HepG2 (cell line): Measurements from ENCODE around the gene NOL8. TPM values are rescaled to one million over a fixed set of nuclear protein-coding genes. Genes with fewer than 3 reads are reported as not detected.
A peak's percentile ranks its signal among the peaks of the same experiment; 100 is the strongest.

Source experiments
- ATAC-seq: fragments of 200-7000 bp; cut with Tn5 transposase; 3 replicates; pipeline ENCODE4 v1.9.1; 2020; ENCODE audit warnings: mild to moderate bottlenecking, moderate library complexity
- BruUV-seq: library from RNA; stranded (reverse); fragments of 400-500 nt; replicated peaks from 2 replicates; lab custom pipeline; 2021; lab: Mats Ljungman, UMichigan
- CTCF ChIA-PET: fragments of 300-600 bp; formaldehyde crosslinking; extraction: SDS; loops from one replicate; lab custom pipeline; 2021; ENCODE audit warnings: low total read pairs, inconsistent platforms, low intra/inter-chr PET ratio; lab: Yijun Ruan, JAX
- POLR2A ChIA-PET: fragments of 350-600 bp; sonication (Branson Sonifier 250); formaldehyde crosslinking; loops from one replicate; lab custom pipeline; 2020; ENCODE audit warnings: antibody characterized with exemption, inconsistent platforms; lab: Yijun Ruan, JAX
- DNase-seq: peaks from one replicate; pipeline ENCODE4 v3.0.0-alpha.2; 2015; ENCODE audit warnings: low spot score
- FAIRE-seq: peaks from 3 replicates; lab custom pipeline; 2011; peaks lifted over from hg19 to GRCh38; lab: Jason Lieb, UNC
- H2AFZ ChIP-seq: one replicate; pipeline ENCODE4 v1.6.1; 2011; ENCODE audit warnings: low read length, inconsistent platforms
- H3K27ac ChIP-seq: fragments of 300-600 bp; 3 replicates; pipeline ENCODE4 v1.8.0; 2011; ENCODE audit warnings: mixed run types, mild to moderate bottlenecking, mixed read lengths, low read length, inconsistent platforms; ENCODE audit not compliant: insufficient read depth; ENCODE audit errors: extremely low read length
- H3K27me3 ChIP-seq, 2 experiments: fragments of 200-600 bp in 1 of 2; 2 replicates in 1 of 2; 3 replicates in 1 of 2; pipeline versions ENCODE4 v1.6.0 to v1.8.0; 2011; ENCODE audit warnings: low read length in 2 of 2, mild to moderate bottlenecking in 2 of 2, moderate library complexity in 2 of 2, inconsistent platforms in 1 of 2; ENCODE audit not compliant: insufficient read depth in 2 of 2, control insufficient read depth in 1 of 2
- H3K36me3 ChIP-seq, 2 experiments: fragments of 200-600 bp in 1 of 2; replicated peaks in 1 of 2; 2 replicates in 1 of 2; 3 replicates in 1 of 2; pipeline versions ENCODE4 v1.5.1 to v1.8.0; 2011; ENCODE audit warnings: low read length in 2 of 2, inconsistent platforms in 1 of 2; ENCODE audit not compliant: insufficient read depth in 2 of 2, control insufficient read depth in 1 of 2
- H3K4me1 ChIP-seq: 2 replicates; pipeline ENCODE4 v1.5.1; 2012; ENCODE audit warnings: low read length, inconsistent platforms; ENCODE audit not compliant: insufficient read depth
- H3K4me2 ChIP-seq: 2 replicates; pipeline ENCODE4 v1.6.0; 2011; ENCODE audit warnings: low read depth, low read length, inconsistent platforms
- H3K4me3 ChIP-seq, 3 experiments: fragments of 200-600 bp in 1 of 3; sonication (generic), shearing (Covaris generic) in 1 of 3; replicated peaks in 1 of 3; 2 replicates each; pipeline ENCODE4 v1.5.1; 2011 to 2016; ENCODE audit warnings: low read length in 3 of 3, inconsistent platforms in 2 of 3, low read depth in 2 of 3, mild to moderate bottlenecking in 2 of 3, control low read depth in 1 of 3, mixed read lengths in 1 of 3; ENCODE audit not compliant: insufficient read depth in 1 of 3
- H3K79me2 ChIP-seq: one replicate; pipeline ENCODE4 v1.6.1; 2011; ENCODE audit warnings: low read length, inconsistent platforms; ENCODE audit not compliant: insufficient read depth
- H3K9ac ChIP-seq: 2 replicates; pipeline ENCODE4 v1.6.0; 2011; ENCODE audit warnings: mild to moderate bottlenecking, low read depth, low read length, inconsistent platforms; ENCODE audit not compliant: insufficient read depth
- H3K9me3 ChIP-seq: 2 replicates; pipeline ENCODE4 v1.5.1; 2012; ENCODE audit warnings: mild to moderate bottlenecking, low read length
- H4K20me1 ChIP-seq: 2 replicates; pipeline ENCODE4 v1.6.0; 2011; ENCODE audit warnings: inconsistent platforms, mild to moderate bottlenecking, low read length, moderate library complexity; ENCODE audit not compliant: insufficient read depth
- CTCF ChIP-seq: sonication (generic); formaldehyde crosslinking; IDR thresholded peaks from 2 replicates; pipeline ENCODE4 v1.5.0; 2020; ENCODE audit warnings: mild to moderate bottlenecking, missing genetic modification reagents, moderate library complexity
- KLF15 ChIP-seq: sonication (generic); formaldehyde crosslinking; IDR thresholded peaks from 2 replicates; pipeline ENCODE4 v1.8.1; 2023; ENCODE audit warnings: borderline replicate concordance, mild to moderate bottlenecking, inconsistent platforms, missing genetic modification reagents, mixed read lengths
- RAD21 ChIP-seq: fragments of 450-650 bp; formaldehyde crosslinking; IDR thresholded peaks from 2 replicates; pipeline ENCODE4 v1.5.0; 2020; ENCODE audit warnings: mild to moderate bottlenecking
- RNF219 ChIP-seq: sonication (generic); formaldehyde crosslinking; IDR thresholded peaks from 2 replicates; pipeline ENCODE4 v1.5.0; 2020; ENCODE audit warnings: mild to moderate bottlenecking, missing genetic modification reagents
- STAG1 ChIP-seq: sonication (generic); formaldehyde crosslinking; IDR thresholded peaks from 2 replicates; pipeline ENCODE4 v1.4.0; 2020; ENCODE audit warnings: missing genetic modification reagents
- TOPORS ChIP-seq: sonication (generic); formaldehyde crosslinking; IDR thresholded peaks from 2 replicates; pipeline ENCODE4 v1.8.0; 2023; ENCODE audit warnings: mild to moderate bottlenecking, missing genetic modification reagents
- ZNF878 ChIP-seq: sonication (generic); formaldehyde crosslinking; IDR thresholded peaks from 2 replicates; pipeline ENCODE4 v1.8.1; 2023; ENCODE audit warnings: mild to moderate bottlenecking, missing genetic modification reagents, moderate library complexity
- WGBS: methylation state at CpG from one replicate; pipeline ENCODE4 v1.1.6; 2017; ENCODE audit warnings: low lambda C conversion rate; 5-methylcytosine and 5-hydroxymethylcytosine counted together
- in situ Hi-C: cut with HindIII; loops from 2 replicates; pipeline ENCODE4 v1.10.0; 2017; ENCODE audit warnings: low pct_unique_long_range_greater_than_20kb; ENCODE audit not compliant: extremely low pct_ligation_motif_present
- intact Hi-C: fragments of 100-400 bp; cut with micrococcal nuclease; formaldehyde crosslinking; loops from one replicate; pipeline ENCODE4 v1.10.0; 2022; ENCODE audit not compliant: unreplicated experiment
- polyA plus RNA-seq, 8 experiments: library from polyadenylated mRNA; depleted of rRNA in 3 of 8; stranded (reverse) in 7 of 8; unstranded in 1 of 8; fragments of >200 nt; fragmentation: Illumina TruSeq in 4 of 8; extraction: Trizol in 4 of 8; gene quantifications; 2 replicates each; pipeline versions ENCODE4 v1.2.1 to v1.2.3, GENCODE V29; 2011 to 2016; ENCODE audit warnings: low read depth in 4 of 8, missing spikeins in 1 of 8, mixed read lengths in 1 of 8; ENCODE audit not compliant: insufficient read depth in 1 of 8
- total RNA-seq, 5 experiments: library from RNA; depleted of rRNA; stranded (reverse); fragments of >200 nt; fragmentation: Illumina TruSeq; extraction: Trizol; gene quantifications; 2 replicates each; pipeline ENCODE4 v1.2.3, GENCODE V29; 2016; ENCODE audit warnings: low read depth in 1 of 5
- TF ChIP-seq, protein P1 (sequence below), 2 experiments: fragments of 450-650 bp in 1 of 2; sonication (generic) in 1 of 2; formaldehyde crosslinking; IDR thresholded peaks; 2 replicates each; pipeline versions ENCODE4 v1.5.0 to v1.8.0; 2020 to 2022; ENCODE audit warnings: mild to moderate bottlenecking in 1 of 2, missing genetic modification reagents in 1 of 2
- TF ChIP-seq, protein P2 (sequence below): sonication (generic); formaldehyde crosslinking; conservative IDR thresholded peaks from 2 replicates; pipeline ENCODE4 v1.4.0; 2020; ENCODE audit warnings: missing genetic modification reagents

The NOL8 gene
- total and polyA plus RNA-seq, 2 of the 13 experiments (the other 11 are each of a cell fraction or from before 2014, with no cell fraction given), result 12.8 to 36.3 TPM

GRCh38 chr9:92328225-92328624, 3.1 kb upstream of the NOL8 start:
- DNase-seq, result peak; percentile 28

More at GRCh38 chr9:92328225-92328624, 3.1 kb upstream of the NOL8 start:
- ATAC-seq (no peak), FAIRE-seq (peak; percentile 61)
- ChIA-PET CTCF (no interaction called here), POLR2A (no interaction called here)
- H3K4me3 ChIP-seq, result no peak overlapping the region
- H3K9ac ChIP-seq, result no peak overlapping the region
- TF ChIP-seq RNF219 (no peak), CTCF (CRISPR knock-in tag) (peak; percentile 41), ZNF878 (CRISPR knock-in tag) (no peak), STAG1 (peak; percentile 34), TOPORS (CRISPR knock-in tag) (no peak), RAD21 (CRISPR knock-in tag) (no peak), KLF15 (CRISPR knock-in tag) (no peak)
- TF ChIP-seq, protein P1, sequence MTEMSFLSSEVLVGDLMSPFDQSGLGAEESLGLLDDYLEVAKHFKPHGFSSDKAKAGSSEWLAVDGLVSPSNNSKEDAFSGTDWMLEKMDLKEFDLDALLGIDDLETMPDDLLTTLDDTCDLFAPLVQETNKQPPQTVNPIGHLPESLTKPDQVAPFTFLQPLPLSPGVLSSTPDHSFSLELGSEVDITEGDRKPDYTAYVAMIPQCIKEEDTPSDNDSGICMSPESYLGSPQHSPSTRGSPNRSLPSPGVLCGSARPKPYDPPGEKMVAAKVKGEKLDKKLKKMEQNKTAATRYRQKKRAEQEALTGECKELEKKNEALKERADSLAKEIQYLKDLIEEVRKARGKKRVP (CRISPR knock-in tag; IDR thresholded peaks at IDR 0.05), result no peak
- TF ChIP-seq, protein P2, sequence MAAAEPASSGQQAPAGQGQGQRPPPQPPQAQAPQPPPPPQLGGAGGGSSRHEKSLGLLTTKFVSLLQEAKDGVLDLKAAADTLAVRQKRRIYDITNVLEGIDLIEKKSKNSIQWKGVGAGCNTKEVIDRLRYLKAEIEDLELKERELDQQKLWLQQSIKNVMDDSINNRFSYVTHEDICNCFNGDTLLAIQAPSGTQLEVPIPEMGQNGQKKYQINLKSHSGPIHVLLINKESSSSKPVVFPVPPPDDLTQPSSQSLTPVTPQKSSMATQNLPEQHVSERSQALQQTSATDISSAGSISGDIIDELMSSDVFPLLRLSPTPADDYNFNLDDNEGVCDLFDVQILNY (CRISPR knock-in tag), result no peak
- no peaks in the 10 kb centered on the region for H3K9me3 ChIP-seq
- H3K79me2 ChIP-seq, result peaks cover 25% of the 10 kb centered on the region
- H3K4me1 ChIP-seq, result peaks cover 35% of the 10 kb centered on the region
- H2AFZ ChIP-seq, result no peak overlapping the region
- WGBS, result 57% methylated on average over 2 of the region's 2 CpGs
- H3K27me3 ChIP-seq, result no peaks in the 10 kb centered on the region; a peak in 1 of 5 replicates
- no TSS peak for BruUV-seq
- in situ Hi-C loops, result loop anchor here (10.0 kb wide), 1 partner anchor 307 kb away; no protein-coding TSS in a partner anchor
- H4K20me1 ChIP-seq, result no peaks in the 10 kb centered on the region
- H3K27ac ChIP-seq, result no peak overlapping the region
- intact Hi-C loops, result no loop called here
- H3K36me3 ChIP-seq, result 0 out of 5 replicates have a peak, but pooled peaks cover 0 to under 1% of the 10 kb centered on the region in 2 experiments
- H3K4me2 ChIP-seq, result no peak overlapping the region
